Measurements from ENCODE around the gene LMO3.

DNA sequence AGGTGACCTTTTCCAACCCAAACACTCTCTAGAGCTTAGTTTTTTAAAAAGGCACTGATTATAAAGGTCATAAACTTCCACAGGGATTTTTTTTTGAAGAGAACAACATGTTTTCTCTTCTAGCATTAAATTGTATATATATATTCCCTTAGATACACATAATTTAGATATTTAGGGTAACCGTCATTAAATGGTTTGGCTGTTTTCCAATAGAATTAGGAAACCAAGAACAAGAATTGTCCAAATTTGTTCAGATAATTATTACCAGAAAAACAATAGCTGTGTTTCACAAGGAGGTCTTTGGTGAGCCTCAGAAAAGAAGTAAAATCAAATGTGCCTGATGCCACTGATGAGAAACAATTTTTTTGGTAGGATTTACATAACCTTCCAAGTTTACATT is 26.9 kb downstream of the LMO3 start:
- TF ChIP-seq, protein P1, sequence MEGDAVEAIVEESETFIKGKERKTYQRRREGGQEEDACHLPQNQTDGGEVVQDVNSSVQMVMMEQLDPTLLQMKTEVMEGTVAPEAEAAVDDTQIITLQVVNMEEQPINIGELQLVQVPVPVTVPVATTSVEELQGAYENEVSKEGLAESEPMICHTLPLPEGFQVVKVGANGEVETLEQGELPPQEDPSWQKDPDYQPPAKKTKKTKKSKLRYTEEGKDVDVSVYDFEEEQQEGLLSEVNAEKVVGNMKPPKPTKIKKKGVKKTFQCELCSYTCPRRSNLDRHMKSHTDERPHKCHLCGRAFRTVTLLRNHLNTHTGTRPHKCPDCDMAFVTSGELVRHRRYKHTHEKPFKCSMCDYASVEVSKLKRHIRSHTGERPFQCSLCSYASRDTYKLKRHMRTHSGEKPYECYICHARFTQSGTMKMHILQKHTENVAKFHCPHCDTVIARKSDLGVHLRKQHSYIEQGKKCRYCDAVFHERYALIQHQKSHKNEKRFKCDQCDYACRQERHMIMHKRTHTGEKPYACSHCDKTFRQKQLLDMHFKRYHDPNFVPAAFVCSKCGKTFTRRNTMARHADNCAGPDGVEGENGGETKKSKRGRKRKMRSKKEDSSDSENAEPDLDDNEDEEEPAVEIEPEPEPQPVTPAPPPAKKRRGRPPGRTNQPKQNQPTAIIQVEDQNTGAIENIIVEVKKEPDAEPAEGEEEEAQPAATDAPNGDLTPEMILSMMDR (IDR thresholded peaks at IDR 0.05; ENCODE audit: insufficient read depth, low read depth, low read length) = no peak
- TF ChIP-seq EZH2 (IDR thresholded peaks at IDR 0.05; ENCODE audit: insufficient read depth, low read length) = no peak

Data from astrocyte (in vitro differentiated cells and primary cell).